Measurements from ENCODE around the gene PHYHD1. TPM values are rescaled to one million over a fixed set of nuclear protein-coding genes. Genes with fewer than 3 reads are reported as not detected.

Gene PHYHD1
- total RNA-seq: 3.3 and 11.4 TPM in 2 replicates

GRCh38 chr9:128920381-128921058, at the start of gene PHYHD1:
Gene PHYHD1 (plus strand): TSS chr9:128920982. CDS start chr9:128922324, 1,342 bp downstream.

GRCh38 chr9:128881884-128882676, 38.7 kb upstream of the PHYHD1 start, which contains the start of the genes KYAT1 and LRRC8A:
Gene KYAT1 (minus strand): TSS chr9:128881950. CDS start chr9:128845405, 36,545 bp downstream.
Gene LRRC8A (plus strand): TSS chr9:128882133. CDS start chr9:128907165, 25,032 bp downstream.

GRCh38 chr9:128947527-128948301, 26.9 kb downstream of the PHYHD1 start, which contains the start of the genes DOLK and NUP188:
Gene DOLK (minus strand): TSS chr9:128947603. CDS start chr9:128947303, 300 bp downstream.
Gene NUP188 (plus strand): TSS chr9:128947699. CDS start chr9:128947720, 21 bp downstream.

Other genes with a start within 250 kb of the PHYHD1 start
- 321 and 441 TPM in 2 replicates for gene SET, start 231.8 kb upstream of the PHYHD1 start, total RNA-seq
- gene PKN3, start 218.5 kb upstream of the PHYHD1 start, total RNA-seq: 1.8 and 3.3 TPM in 2 replicates
- gene ZDHHC12, start 196.9 kb upstream of the PHYHD1 start, total RNA-seq: 28.2 and 34.2 TPM in 2 replicates
- gene ZER1, start 149.1 kb upstream of the PHYHD1 start, total RNA-seq: 16.8 and 17.3 TPM in 2 replicates
- 8.8 and 9.2 TPM in 2 replicates for gene TBC1D13, start 133.7 kb upstream of the PHYHD1 start, total RNA-seq
- gene ENDOG, start 102.5 kb upstream of the PHYHD1 start, total RNA-seq: 20.6 and 22.7 TPM in 2 replicates
- gene SPOUT1, start 91.2 kb upstream of the PHYHD1 start, total RNA-seq: 15.1 and 20.5 TPM in 2 replicates
- 7.3 and 9.8 TPM in 2 replicates for gene KYAT1, start 39.0 kb upstream of the PHYHD1 start, total RNA-seq
- gene LRRC8A, start 38.8 kb upstream of the PHYHD1 start, total RNA-seq: 41.5 and 54.5 TPM in 2 replicates
- gene DOLK, start 26.6 kb downstream of the PHYHD1 start, total RNA-seq: 22.4 and 27.6 TPM in 2 replicates
- gene NUP188, start 26.7 kb downstream of the PHYHD1 start, total RNA-seq: 51.4 and 80.2 TPM in 2 replicates
- 30.5 and 36.8 TPM in 2 replicates for gene SH3GLB2, start 107.3 kb downstream of the PHYHD1 start, total RNA-seq
- 16.9 and 24.6 TPM in 2 replicates for gene MIGA2, start 115.6 kb downstream of the PHYHD1 start, total RNA-seq
- gene DOLPP1, start 160.1 kb downstream of the PHYHD1 start, total RNA-seq: 8.1 and 11.3 TPM in 2 replicates
- 67.1 and 81.9 TPM in 2 replicates for gene CRAT, start 189.8 kb downstream of the PHYHD1 start, total RNA-seq
- 71.3 and 81.3 TPM in 2 replicates for gene PTPA, start 190.4 kb downstream of the PHYHD1 start, total RNA-seq